Thymus (tissue), 14 donors: ENCODE measurements around the gene RAD51B. TPM values are rescaled to one million over a fixed set of nuclear protein-coding genes. Genes with fewer than 3 reads are reported as not detected.
A peak's percentile ranks its signal among the peaks of the same experiment; 100 is the strongest.

ENCODE experiments used
- DNase-seq, 9 donors: peaks; one replicate each; pipeline ENCODE4 v3.0.0-alpha.2; 2013; ENCODE audit warnings: low spot score in 9 of 9, low read depth in 6 of 9, missing footprints in 1 of 9
- H3K27ac ChIP-seq, 2 donors: one replicate each; pipeline ENCODE4 v1.5.1; 2013; ENCODE audit warnings: control low read depth in 1 of 2, low read depth in 1 of 2, low read length in 1 of 2, mild to moderate bottlenecking in 1 of 2, moderate library complexity in 1 of 2
- H3K27me3 ChIP-seq, 2 donors: one replicate each; pipeline ENCODE4 v1.5.1; 2013; ENCODE audit warnings: low read length in 1 of 2; ENCODE audit not compliant: control insufficient read depth in 2 of 2, insufficient read depth in 1 of 2
- H3K36me3 ChIP-seq, 2 donors: one replicate each; pipeline ENCODE4 v1.5.1; 2013; ENCODE audit warnings: low read length in 1 of 2, mild to moderate bottlenecking in 1 of 2, moderate library complexity in 1 of 2; ENCODE audit not compliant: control insufficient read depth in 2 of 2, insufficient read depth in 2 of 2
- H3K4me1 ChIP-seq, 2 donors: one replicate each; pipeline ENCODE4 v1.5.1; 2013; ENCODE audit warnings: low read length in 2 of 2; ENCODE audit not compliant: control insufficient read depth in 2 of 2, insufficient read depth in 2 of 2
- H3K4me3 ChIP-seq, 2 donors: one replicate each; pipeline ENCODE4 v1.5.1; 2013; ENCODE audit warnings: low read length in 2 of 2, control low read depth in 1 of 2, mild to moderate bottlenecking in 1 of 2
- H3K9me3 ChIP-seq, 2 donors: one replicate each; pipeline ENCODE4 v1.5.1; 2013; ENCODE audit warnings: low read length in 1 of 2, mild to moderate bottlenecking in 1 of 2; ENCODE audit not compliant: control insufficient read depth in 2 of 2, insufficient read depth in 1 of 2
- WGBS: extraction: QIAGEN DNeasy Blood & Tissue Kit; methylation state at CpG from one replicate; pipeline ENCODE4 v1.1.7; 2013; 5-methylcytosine and 5-hydroxymethylcytosine counted together
- long read RNA-seq, 10 donors: transcript quantifications; one replicate each; lab custom pipeline, GENCODE V29; 2026
- polyA plus RNA-seq: library from polyadenylated mRNA; stranded (reverse); fragments of 200-250 nt; gene quantifications from one replicate; pipeline ENCODE4 v1.2.3, GENCODE V29; 2013
- total RNA-seq: library from RNA; stranded (reverse); fragments of 120-200 nt; gene quantifications from one replicate; pipeline ENCODE4 v1.2.4, GENCODE V29; 2013
- donor health status: healthy.

Gene RAD51B
- total RNA-seq (17.8 TPM), polyA plus RNA-seq (7.8 TPM)
- long read RNA-seq, donor 1, partial matches to known transcripts: 0 of 2 reads
- long read RNA-seq, donor 1, other reads (novel, unspliced or antisense): 0 of 2 reads
- long read RNA-seq, donor 2: 0 reads
- long read RNA-seq, donor 3, partial matches to known transcripts: 0 of 2 reads
- long read RNA-seq, donor 3, other reads (novel, unspliced or antisense): 0 of 2 reads
- long read RNA-seq, donor 4: 0 reads
- long read RNA-seq, donor 5, partial matches to known transcripts: 0 of 2 reads
- long read RNA-seq, donor 5, other reads (novel, unspliced or antisense): 0 of 2 reads
- long read RNA-seq, donor 6, partial matches to known transcripts: 0 of 1 reads
- long read RNA-seq, donor 6, other reads (novel, unspliced or antisense): 0 of 1 reads
- long read RNA-seq, donor 7: 0 reads
- long read RNA-seq, donor 8: 0 reads
- long read RNA-seq, donor 9, partial matches to known transcripts: 0 of 1 reads
- long read RNA-seq, donor 9, other reads (novel, unspliced or antisense): 0 of 1 reads
- long read RNA-seq, donor 10, partial matches to known transcripts: 0 of 3 reads
- long read RNA-seq, donor 10, other reads (novel, unspliced or antisense): 0 of 3 reads

- H3K27me3 ChIP-seq: no peaks in the 10 kb centered on the region
- H3K27ac ChIP-seq: peak within 1 kb of the TSS; percentile 2 to 36
- H3K9me3 ChIP-seq: no peaks in the 10 kb centered on the region
- peaks cover 0 to 7% of the 10 kb centered on the region in 2 donors for H3K36me3 ChIP-seq
- WGBS: 2% methylated on average over 30 of the region's 30 CpGs
- peak within 1 kb of the TSS; percentile 59 to 95 for H3K4me3 ChIP-seq
- H3K4me1 ChIP-seq: peaks cover 13 to 16% of the 10 kb centered on the region in 2 donors
- DNase-seq: peak; percentile 79 to 95 (median 87)
Measured at GRCh38 chr14:67819563-67820421, at the start of gene RAD51B. RAD51B (plus strand) TSS chr14:67819779.

- DNase-seq: no peak
- 99% methylated on average over 5 of the region's 5 CpGs for WGBS
- Histone ChIP-seq H3K27me3 (no peaks in the 10 kb centered on the region), H3K27ac (no peak overlapping the region), H3K9me3 (no peaks in the 10 kb centered on the region), H3K4me1 (no peaks in the 10 kb centered on the region), H3K4me3 (no peak overlapping the region), H3K36me3 (peaks cover 66 to 74% of the 10 kb centered on the region in 2 donors)
Measured at GRCh38 chr14:67773844-67774377, 45.7 kb upstream of the RAD51B start.

- no peak overlapping the region for H3K27ac ChIP-seq
- H3K4me3 ChIP-seq: no peak overlapping the region
- H3K36me3 ChIP-seq: peaks cover 66 to 71% of the 10 kb centered on the region in 2 donors
- whole genome bisulfite sequencing: 98% methylated on average over 4 of the region's 4 CpGs
- no peak for DNase-seq
- no peaks in the 10 kb centered on the region for H3K27me3 ChIP-seq
- no peaks in the 10 kb centered on the region for H3K9me3 ChIP-seq
- no peaks in the 10 kb centered on the region for H3K4me1 ChIP-seq
Measured at GRCh38 chr14:67776653-67777322, 42.8 kb upstream of the RAD51B start.

GRCh38 chr14:67778792-67779191 is 40.8 kb upstream of the RAD51B start:
- DNase-seq: no peak
- Histone ChIP-seq H3K4me1 (no peaks in the 10 kb centered on the region), H3K36me3 (peaks cover 69 to 77% of the 10 kb centered on the region in 2 donors), H3K27ac (no peak overlapping the region), H3K27me3 (no peaks in the 10 kb centered on the region), H3K9me3 (no peaks in the 10 kb centered on the region), H3K4me3 (no peak overlapping the region)
- 90% methylated on average over 1 of the region's 1 CpG for WGBS

GRCh38 chr14:67782090-67782489 is 37.5 kb upstream of the RAD51B start:
- Histone ChIP-seq H3K4me1 (no peaks in the 10 kb centered on the region), H3K27ac (no peak overlapping the region), H3K27me3 (no peaks in the 10 kb centered on the region), H3K9me3 (no peaks in the 10 kb centered on the region), H3K4me3 (no peak overlapping the region), H3K36me3 (peaks cover 71 to 76% of the 10 kb centered on the region in 2 donors)
- WGBS: 88% methylated on average over 3 of the region's 3 CpGs
- no peak for DNase-seq

GRCh38 chr14:67784244-67784823 is 35.2 kb upstream of the RAD51B start:
- Histone ChIP-seq H3K9me3 (no peaks in the 10 kb centered on the region), H3K4me3 (no peak overlapping the region), H3K27me3 (no peaks in the 10 kb centered on the region), H3K36me3 (peaks cover 71 to 76% of the 10 kb centered on the region in 2 donors), H3K27ac (no peak overlapping the region), H3K4me1 (no peaks in the 10 kb centered on the region)
- DNase-seq: no peak
- 90% methylated on average over 5 of the region's 5 CpGs for WGBS

- no peak for DNase-seq
- Histone ChIP-seq H3K36me3 (peaks cover 73 to 79% of the 10 kb centered on the region in 2 donors), H3K4me1 (no peaks in the 10 kb centered on the region), H3K4me3 (no peak overlapping the region), H3K27ac (no peak overlapping the region), H3K9me3 (no peaks in the 10 kb centered on the region), H3K27me3 (no peaks in the 10 kb centered on the region)
- WGBS: 97% methylated on average over 4 of the region's 4 CpGs
Measured at GRCh38 chr14:67785270-67786109, 34.1 kb upstream of the RAD51B start.

- Histone ChIP-seq H3K36me3 (peaks cover 58 to 65% of the 10 kb centered on the region in 2 donors), H3K4me3 (no peak overlapping the region), H3K4me1 (no peaks in the 10 kb centered on the region), H3K27me3 (no peaks in the 10 kb centered on the region), H3K27ac (no peak overlapping the region), H3K9me3 (no peaks in the 10 kb centered on the region)
- WGBS: 96% methylated on average over 1 of the region's 1 CpG
- no peak for DNase-seq
Measured at GRCh38 chr14:67787673-67788072, 31.9 kb upstream of the RAD51B start.
